Measurements from ENCODE around the gene ARHGAP45. TPM values are rescaled to one million over a fixed set of nuclear protein-coding genes. Genes with fewer than 3 reads are reported as not detected.
A peak's percentile ranks its signal among the peaks of the same experiment; 100 is the strongest.

ARHGAP45 gene
- total RNA-seq, 2 experiments from 2014 or later: 861 to 878 TPM

GRCh38 chr19:1132552-1133383, 65.8 kb downstream of the ARHGAP45 start:
- ATAC-seq (ENCODE audit: poor library complexity): no peak
- peak in 5 of 14 experiments; percentile 18 to 71 (median 43) for DNase-seq
- intact Hi-C loops (cut with DNase I, micrococcal nuclease): loop anchor here (2.0 to 5.0 kb wide), 3 partner anchors 40 to 60 kb away; partner anchors contain the start of gene SBNO2 (in 2 of the 2)
- Histone ChIP-seq H3K4me3 (ENCODE audit: low read length) (peak overlapping the region; percentile 95), H3K9me3 (ENCODE audit: control insufficient read depth in 1 of 2, insufficient read depth in 1 of 2, low read length in 2 of 2) (peaks cover 0 to 8% of the 10 kb centered on the region in 2 experiments), H3K27ac (ENCODE audit: low read depth in 1 of 2, low read length in 2 of 2) (peak overlapping the region; percentile 87 to 92), H3K4me1 (ENCODE audit: insufficient read depth, low read length) (peaks cover 82% of the 10 kb centered on the region), H3K27me3 (ENCODE audit: control insufficient read depth in 1 of 2, insufficient read depth in 2 of 2, low read length in 2 of 2) (no peaks in the 10 kb centered on the region), H3K36me3 (ENCODE audit: insufficient read depth, low read length) (peaks cover 9% of the 10 kb centered on the region)
- peaks cover 36% of the 10 kb centered on the region for H3K4me1 Mint-ChIP-seq (ENCODE audit: low read depth)
- peak overlapping the region; percentile 90 for H3K4me3 Mint-ChIP-seq
- H3K9me3 Mint-ChIP-seq: no peaks in the 10 kb centered on the region
- peaks cover 12% of the 10 kb centered on the region for H3K36me3 Mint-ChIP-seq (ENCODE audit: low read depth)
- POLR2A ChIA-PET: interaction anchor here (0.9 to 4.8 kb wide), 10 partner anchors 29 to 136 kb away, joined by 3 to 27 read pairs (median 7); partner anchors contain the start of genes ABCA7, ARHGAP45, CIRBP and GPX4
- peak overlapping the region; percentile 96 for H3K27ac Mint-ChIP-seq
- H3K27me3 Mint-ChIP-seq: no peaks in the 10 kb centered on the region
- TF ChIP-seq, protein P1, sequence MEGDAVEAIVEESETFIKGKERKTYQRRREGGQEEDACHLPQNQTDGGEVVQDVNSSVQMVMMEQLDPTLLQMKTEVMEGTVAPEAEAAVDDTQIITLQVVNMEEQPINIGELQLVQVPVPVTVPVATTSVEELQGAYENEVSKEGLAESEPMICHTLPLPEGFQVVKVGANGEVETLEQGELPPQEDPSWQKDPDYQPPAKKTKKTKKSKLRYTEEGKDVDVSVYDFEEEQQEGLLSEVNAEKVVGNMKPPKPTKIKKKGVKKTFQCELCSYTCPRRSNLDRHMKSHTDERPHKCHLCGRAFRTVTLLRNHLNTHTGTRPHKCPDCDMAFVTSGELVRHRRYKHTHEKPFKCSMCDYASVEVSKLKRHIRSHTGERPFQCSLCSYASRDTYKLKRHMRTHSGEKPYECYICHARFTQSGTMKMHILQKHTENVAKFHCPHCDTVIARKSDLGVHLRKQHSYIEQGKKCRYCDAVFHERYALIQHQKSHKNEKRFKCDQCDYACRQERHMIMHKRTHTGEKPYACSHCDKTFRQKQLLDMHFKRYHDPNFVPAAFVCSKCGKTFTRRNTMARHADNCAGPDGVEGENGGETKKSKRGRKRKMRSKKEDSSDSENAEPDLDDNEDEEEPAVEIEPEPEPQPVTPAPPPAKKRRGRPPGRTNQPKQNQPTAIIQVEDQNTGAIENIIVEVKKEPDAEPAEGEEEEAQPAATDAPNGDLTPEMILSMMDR (IDR thresholded peaks at IDR 0.05): no peak
- CTCF ChIA-PET: interaction anchor here (3.6 kb wide), 1 partner anchor 20 kb away, joined by 8 read pairs; no protein-coding TSS in a partner anchor

DNA sequence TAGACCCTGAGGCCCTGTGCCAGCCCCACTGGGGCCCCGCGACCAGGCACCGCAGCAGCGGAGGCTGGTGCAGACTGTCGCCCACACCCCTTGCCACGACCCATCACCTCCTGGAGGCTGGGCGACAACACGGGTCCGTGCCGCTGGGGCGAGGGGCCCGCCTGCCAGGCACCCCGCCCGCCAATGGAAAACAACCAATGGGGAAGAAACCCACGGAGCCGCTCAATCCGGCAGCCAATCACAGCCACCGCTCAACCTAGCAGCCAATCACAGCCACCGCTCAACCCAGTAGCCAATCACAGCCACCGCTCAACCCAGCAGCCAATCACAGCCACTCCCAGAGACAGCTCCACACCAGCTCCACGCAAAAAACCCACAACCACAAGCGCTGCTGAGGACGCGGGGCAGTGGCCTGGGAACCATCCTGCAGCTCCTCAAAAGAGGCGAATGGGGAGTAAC, 66.5 kb downstream of the ARHGAP45 start:
- Mint-ChIP-seq H3K9me3 (no peaks in the 10 kb centered on the region), H3K4me3 (peak overlapping the region; percentile 90), H3K4me1 (ENCODE audit: low read depth) (peaks cover 36% of the 10 kb centered on the region), H3K36me3 (ENCODE audit: low read depth) (peaks cover 12% of the 10 kb centered on the region), H3K27me3 (no peaks in the 10 kb centered on the region), H3K27ac (peak overlapping the region; percentile 96)
- Histone ChIP-seq H3K4me1 (ENCODE audit: insufficient read depth, low read length) (peaks cover 77% of the 10 kb centered on the region), H3K36me3 (ENCODE audit: insufficient read depth, low read length) (peaks cover 4% of the 10 kb centered on the region), H3K9me3 (ENCODE audit: control insufficient read depth in 1 of 2, insufficient read depth in 1 of 2, low read length in 2 of 2) (peaks cover 0 to 8% of the 10 kb centered on the region in 2 experiments), H3K27ac (ENCODE audit: low read depth in 1 of 2, low read length in 2 of 2) (peak overlapping the region; percentile 87 to 92), H3K27me3 (ENCODE audit: control insufficient read depth in 1 of 2, insufficient read depth in 2 of 2, low read length in 2 of 2) (no peaks in the 10 kb centered on the region), H3K4me3 (ENCODE audit: low read length) (peak overlapping the region; percentile 95)
- intact Hi-C loops (cut with DNase I, micrococcal nuclease): loop anchor here (2.0 to 5.0 kb wide), 3 partner anchors 39 to 59 kb away; partner anchors contain the start of gene SBNO2 (in 2 of the 2)
- ATAC-seq (ENCODE audit: poor library complexity) (peak; percentile 62), DNase-seq (peak; percentile 61 to 93 (median 73))
- ChIA-PET CTCF (interaction anchor here (3.6 kb wide), 1 partner anchor 20 kb away, joined by 8 read pairs; no protein-coding TSS in a partner anchor), POLR2A (interaction anchor here (0.6 to 4.8 kb wide), 7 partner anchors 11 to 136 kb away, joined by 3 to 27 read pairs (median 4); partner anchors contain the start of genes CIRBP and SBNO2)
- TF ChIP-seq, protein P1 (IDR thresholded peaks at IDR 0.05): no peak

DNA sequence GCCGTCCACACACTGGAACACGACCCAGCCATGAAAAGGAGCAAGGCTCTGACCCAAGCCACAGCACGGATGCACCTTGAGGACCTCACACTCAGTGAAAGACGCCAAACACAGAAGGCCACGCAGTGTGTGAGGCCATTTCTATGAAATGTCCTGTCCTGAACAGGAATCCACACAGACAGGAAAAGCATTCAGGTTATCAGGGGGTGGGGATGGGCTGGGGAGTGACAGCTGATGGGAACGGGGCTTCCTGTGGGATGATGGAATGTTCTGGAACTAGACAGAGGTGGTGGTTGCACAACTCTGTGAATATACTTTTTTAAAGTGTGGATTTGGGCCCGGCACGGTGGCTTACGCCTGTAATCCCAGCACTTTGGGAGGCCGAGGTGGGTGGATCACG, 67.5 kb downstream of the ARHGAP45 start:
- Mint-ChIP-seq H3K4me1 (ENCODE audit: low read depth) (peaks cover 36% of the 10 kb centered on the region), H3K27me3 (no peaks in the 10 kb centered on the region), H3K27ac (peak overlapping the region; percentile 96), H3K36me3 (ENCODE audit: low read depth) (peaks cover 18% of the 10 kb centered on the region), H3K9me3 (no peaks in the 10 kb centered on the region), H3K4me3 (no peak overlapping the region)
- TF ChIP-seq, protein P1 (IDR thresholded peaks at IDR 0.05): no peak
- H3K27me3 ChIP-seq (ENCODE audit: control insufficient read depth in 1 of 2, insufficient read depth in 2 of 2, low read length in 2 of 2): no peaks in the 10 kb centered on the region
- no peak for DNase-seq
- H3K9me3 ChIP-seq (ENCODE audit: control insufficient read depth in 1 of 2, insufficient read depth in 1 of 2, low read length in 2 of 2): peaks cover 0 to 8% of the 10 kb centered on the region in 2 experiments
- CTCF ChIA-PET: interaction anchor here (3.6 kb wide), 1 partner anchor 21 kb away, joined by 8 read pairs; no protein-coding TSS in a partner anchor
- no peak overlapping the region for H3K27ac ChIP-seq (ENCODE audit: low read depth in 1 of 2, low read length in 2 of 2)
- H3K4me1 ChIP-seq (ENCODE audit: insufficient read depth, low read length): peaks cover 69% of the 10 kb centered on the region
- H3K36me3 ChIP-seq (ENCODE audit: insufficient read depth, low read length): no peaks in the 10 kb centered on the region
- H3K4me3 ChIP-seq (ENCODE audit: low read length): no peak overlapping the region
- POLR2A ChIA-PET: interaction anchor here (1.1 to 4.8 kb wide), 3 partner anchors 40 to 135 kb away, joined by 7 to 27 read pairs (median 7); partner anchors contain the start of genes CIRBP and SBNO2
- intact Hi-C loops (cut with DNase I, micrococcal nuclease): loop anchor here (5.0 kb wide), 2 partner anchors 38 to 58 kb away; partner anchors contain the start of gene SBNO2 (in 1 of the 2)
- no peak for ATAC-seq (ENCODE audit: poor library complexity)

Measured in CD4-positive, alpha-beta T cell (primary cell).